Keratinocyte (primary cell): ENCODE measurements around the gene AKT1. TPM values are rescaled to one million over a fixed set of nuclear protein-coding genes. Genes with fewer than 3 reads are reported as not detected.

ENCODE experiments used
- DNase-seq: peaks from one replicate; pipeline ENCODE4 v3.0.0-alpha.2; 2011; ENCODE audit warnings: low read depth, missing footprints, low spot score
- FAIRE-seq: peaks from 2 replicates; lab custom pipeline; 2011; peaks lifted over from hg19 to GRCh38; lab: Jason Lieb, UNC
- H2AFZ ChIP-seq: 2 replicates; pipeline ENCODE4 v1.6.0; 2012; ENCODE audit warnings: low read length, control low read depth, inconsistent platforms; ENCODE audit not compliant: control insufficient read depth
- H3K27ac ChIP-seq: 2 replicates; pipeline ENCODE4 v1.5.1; 2011; ENCODE audit warnings: low read length; ENCODE audit not compliant: control insufficient read depth, insufficient read depth
- H3K27me3 ChIP-seq: 3 replicates; pipeline ENCODE4 v1.6.0; 2011; ENCODE audit warnings: low read length; ENCODE audit not compliant: control insufficient read depth, insufficient read depth; ENCODE audit errors: extremely low read depth
- H3K36me3 ChIP-seq, 2 experiments: 2 replicates in 1 of 2; 3 replicates in 1 of 2; pipeline ENCODE4 v1.5.1; 2011; ENCODE audit warnings: low read length in 2 of 2, mild to moderate bottlenecking in 1 of 2; ENCODE audit not compliant: control insufficient read depth in 2 of 2, insufficient read depth in 2 of 2; ENCODE audit errors: extremely low read depth in 1 of 2
- H3K4me1 ChIP-seq: 3 replicates; pipeline ENCODE4 v1.5.1; 2011; ENCODE audit warnings: low read length; ENCODE audit not compliant: control insufficient read depth, insufficient read depth; ENCODE audit errors: extremely low read depth
- H3K4me2 ChIP-seq: 3 replicates; pipeline ENCODE4 v1.6.0; 2011; ENCODE audit warnings: low read depth, low read length; ENCODE audit not compliant: control insufficient read depth, insufficient read depth; ENCODE audit errors: extremely low read depth
- H3K4me3 ChIP-seq, 3 experiments: fragments of 200-600 bp in 1 of 3; sonication (generic) in 1 of 3; 2 replicates in 2 of 3; 3 replicates in 1 of 3; pipeline ENCODE4 v1.5.1; 2011 to 2016; ENCODE audit warnings: low read length in 3 of 3, mild to moderate bottlenecking in 3 of 3, control low read depth in 2 of 3, inconsistent platforms in 1 of 3, low read depth in 1 of 3, mixed read lengths in 1 of 3, mixed run types in 1 of 3, moderate library complexity in 1 of 3; ENCODE audit not compliant: control insufficient read depth in 2 of 3, insufficient read depth in 2 of 3; ENCODE audit errors: extremely low read depth in 1 of 3
- H3K79me2 ChIP-seq: 2 replicates; pipeline ENCODE4 v1.6.0; 2012; ENCODE audit warnings: low read length; ENCODE audit not compliant: control insufficient read depth, insufficient read depth
- H3K9ac ChIP-seq: 3 replicates; pipeline ENCODE4 v1.6.0; 2011; ENCODE audit warnings: low read length; ENCODE audit not compliant: control insufficient read depth, insufficient read depth; ENCODE audit errors: extremely low read depth
- H3K9me1 ChIP-seq: 3 replicates; pipeline ENCODE4 v1.6.0; 2011; ENCODE audit warnings: low read length; ENCODE audit not compliant: control insufficient read depth, insufficient read depth; ENCODE audit errors: extremely low read depth
- H3K9me3 ChIP-seq: 2 replicates; pipeline ENCODE4 v1.5.1; 2012; ENCODE audit warnings: low read depth, low read length; ENCODE audit not compliant: control insufficient read depth
- H4K20me1 ChIP-seq: 3 replicates; pipeline ENCODE4 v1.6.0; 2011; ENCODE audit warnings: low read length; ENCODE audit not compliant: control insufficient read depth, insufficient read depth; ENCODE audit errors: extremely low read depth
- EZH2 ChIP-seq: IDR thresholded peaks from one replicate; pipeline ENCODE4 v1.6.1; 2012; ENCODE audit warnings: inconsistent platforms, mild to moderate bottlenecking, low read length, moderate library complexity
- dilution Hi-C: fragments of 300-500 bp; cut with MboI; formaldehyde crosslinking; loops from one replicate; pipeline ENCODE4 v1.7.0; 2020; ENCODE audit warnings: low sequenced_read_pairs; ENCODE audit not compliant: extremely low pct_ligation_motif_present
- polyA plus RNA-seq, 5 experiments: library from polyadenylated mRNA; depleted of rRNA in 3 of 5; stranded (reverse) in 3 of 5; stranded (forward) in 1 of 5; unstranded in 1 of 5; fragments of >200 nt; gene quantifications; 1 replicate in 1 of 5; 2 replicates in 3 of 5; 3 replicates in 1 of 5; pipeline versions ENCODE4 v1.2.1 to v1.2.3, GENCODE V29; 2011 to 2012; ENCODE audit warnings: missing spikeins in 2 of 5, low read depth in 1 of 5, low replicate concordance in 1 of 5
- TF ChIP-seq, protein P1 (sequence below), 3 experiments: IDR thresholded peaks in 1 of 3; conservative IDR thresholded peaks in 1 of 3; optimal IDR thresholded peaks in 1 of 3; 2 replicates in 2 of 3; 3 replicates in 1 of 3; pipeline versions ENCODE3 to v1.5.1; 2011; ENCODE audit warnings: low read length in 3 of 3, mild to moderate bottlenecking in 3 of 3, moderate library complexity in 2 of 3, control low read depth in 1 of 3, inconsistent platforms in 1 of 3; ENCODE audit not compliant: insufficient read depth in 2 of 3; ENCODE audit errors: extremely low read depth in 1 of 3

The AKT1 gene
- polyA plus RNA-seq, 1 donor (not counting 4 experiments of a cell fraction or from before 2014, with no cell fraction given): 82.3 TPM

DNA sequence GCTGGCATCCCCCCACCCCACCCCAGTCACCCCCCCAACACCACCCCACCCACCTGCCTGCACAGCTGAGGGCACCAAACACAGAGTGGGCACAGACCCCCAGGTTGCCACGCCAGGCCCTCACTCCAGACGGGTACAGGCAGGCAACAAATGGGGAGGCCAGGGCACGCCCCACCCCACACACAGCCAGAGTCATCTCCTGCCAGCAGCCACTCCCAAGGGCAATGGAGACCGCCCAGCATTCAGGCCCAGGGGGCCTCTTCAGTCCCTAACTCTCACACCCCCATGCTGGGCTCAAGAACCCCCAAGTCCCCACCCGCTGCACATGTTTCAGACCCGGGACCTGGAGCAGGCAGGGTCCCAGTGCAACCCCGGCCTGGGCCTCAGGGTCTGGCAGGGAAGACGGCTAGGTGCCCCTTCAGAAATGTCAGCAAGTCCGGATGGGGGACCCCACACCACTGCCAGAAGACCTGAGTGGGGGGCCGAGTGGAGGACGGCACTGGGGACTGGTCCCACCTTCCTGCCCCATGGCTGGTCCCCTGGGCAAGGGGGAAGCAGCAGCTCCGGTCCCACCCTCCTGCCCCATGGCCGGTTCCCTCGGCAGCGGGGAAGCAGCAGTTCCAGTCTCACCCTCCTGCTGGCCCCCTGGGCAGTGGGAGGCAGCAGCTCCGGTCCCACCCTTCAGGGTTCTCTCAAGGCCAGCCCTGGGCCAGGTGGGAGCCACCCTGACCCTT is 11.9 kb downstream of the AKT1 start:
- dilution Hi-C loops: no loop called here
- Histone ChIP-seq H3K4me2 (no peak overlapping the region), H3K4me3 (no peak overlapping the region), H3K36me3 (peaks cover 8 to 11% of the 10 kb centered on the region in 2 experiments), H3K9me1 (no peaks in the 10 kb centered on the region), H3K27ac (no peak overlapping the region), H3K79me2 (peaks cover 37% of the 10 kb centered on the region), H4K20me1 (peaks cover 7% of the 10 kb centered on the region), H3K4me1 (no peaks in the 10 kb centered on the region), H2AFZ (no peak overlapping the region), H3K9ac (no peak overlapping the region), H3K9me3 (no peaks in the 10 kb centered on the region), H3K27me3 (no peaks in the 10 kb centered on the region)
- DNase-seq (no peak), FAIRE-seq (no peak)
- TF ChIP-seq EZH2: no peak
- TF ChIP-seq, protein P1, sequence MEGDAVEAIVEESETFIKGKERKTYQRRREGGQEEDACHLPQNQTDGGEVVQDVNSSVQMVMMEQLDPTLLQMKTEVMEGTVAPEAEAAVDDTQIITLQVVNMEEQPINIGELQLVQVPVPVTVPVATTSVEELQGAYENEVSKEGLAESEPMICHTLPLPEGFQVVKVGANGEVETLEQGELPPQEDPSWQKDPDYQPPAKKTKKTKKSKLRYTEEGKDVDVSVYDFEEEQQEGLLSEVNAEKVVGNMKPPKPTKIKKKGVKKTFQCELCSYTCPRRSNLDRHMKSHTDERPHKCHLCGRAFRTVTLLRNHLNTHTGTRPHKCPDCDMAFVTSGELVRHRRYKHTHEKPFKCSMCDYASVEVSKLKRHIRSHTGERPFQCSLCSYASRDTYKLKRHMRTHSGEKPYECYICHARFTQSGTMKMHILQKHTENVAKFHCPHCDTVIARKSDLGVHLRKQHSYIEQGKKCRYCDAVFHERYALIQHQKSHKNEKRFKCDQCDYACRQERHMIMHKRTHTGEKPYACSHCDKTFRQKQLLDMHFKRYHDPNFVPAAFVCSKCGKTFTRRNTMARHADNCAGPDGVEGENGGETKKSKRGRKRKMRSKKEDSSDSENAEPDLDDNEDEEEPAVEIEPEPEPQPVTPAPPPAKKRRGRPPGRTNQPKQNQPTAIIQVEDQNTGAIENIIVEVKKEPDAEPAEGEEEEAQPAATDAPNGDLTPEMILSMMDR (optimal IDR thresholded peaks at IDR 0.05 in 1 of 3, IDR thresholded peaks at IDR 0.05 in 1 of 3, conservative IDR thresholded peaks at IDR 0.05 in 1 of 3; ENCODE audit: extremely low read depth in 1 of 3, insufficient read depth in 2 of 3, low read length in 3 of 3): no peak

DNA sequence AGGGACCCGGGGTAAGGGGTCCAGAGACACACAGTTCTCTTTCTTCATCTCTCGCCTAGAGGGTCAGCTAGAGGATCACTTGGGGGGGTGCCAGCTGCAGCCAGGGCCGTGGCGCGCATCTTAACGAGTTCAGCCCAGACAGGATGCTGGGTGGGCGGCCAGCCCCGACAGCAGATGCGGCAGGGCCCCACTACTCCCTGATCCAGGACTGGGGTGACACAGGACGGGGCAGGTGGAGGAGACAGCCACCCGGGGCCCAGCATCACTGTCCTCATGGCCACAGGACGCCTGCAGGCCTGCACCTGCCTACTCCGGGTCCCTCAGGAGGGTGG is 12.8 kb downstream of the AKT1 start:
- FAIRE-seq (no peak), DNase-seq (no peak)
- no peak overlapping the region for H3K4me3 ChIP-seq
- H3K9me1 ChIP-seq: no peaks in the 10 kb centered on the region
- no peak for TF ChIP-seq EZH2
- TF ChIP-seq, protein P1 (optimal IDR thresholded peaks at IDR 0.05 in 1 of 3, IDR thresholded peaks at IDR 0.05 in 1 of 3, conservative IDR thresholded peaks at IDR 0.05 in 1 of 3; ENCODE audit: extremely low read depth in 1 of 3, insufficient read depth in 2 of 3, low read length in 3 of 3): no peak
- H3K79me2 ChIP-seq: peaks cover 29% of the 10 kb centered on the region
- H3K27ac ChIP-seq: no peak overlapping the region
- dilution Hi-C loops: no loop called here
- H3K27me3 ChIP-seq: no peaks in the 10 kb centered on the region
- H3K4me1 ChIP-seq: no peaks in the 10 kb centered on the region
- no peaks in the 10 kb centered on the region for H3K9me3 ChIP-seq
- H2AFZ ChIP-seq: no peak overlapping the region
- H3K36me3 ChIP-seq: peaks cover 11% of the 10 kb centered on the region in 2 experiments
- peaks cover 7% of the 10 kb centered on the region for H4K20me1 ChIP-seq
- no peak overlapping the region for H3K4me2 ChIP-seq
- H3K9ac ChIP-seq: no peak overlapping the region
